Liver (tissue), 9 donors: ENCODE results near the gene ILDR2. TPM values are rescaled to one million over a fixed set of nuclear protein-coding genes. Genes with fewer than 3 reads are reported as not detected.

Experiments used
- DNase-seq: peaks from one replicate; pipeline ENCODE4 v3.0.0-alpha.2; 2017; ENCODE audit warnings: low spot score
- H3K27ac ChIP-seq, 2 donors: one replicate each; pipeline ENCODE4 v1.7.0; 2013; ENCODE audit warnings: inconsistent platforms in 2 of 2, low read length in 2 of 2, control low read depth in 1 of 2, low read depth in 1 of 2, mild to moderate bottlenecking in 1 of 2
- H3K27me3 ChIP-seq, 4 donors: one replicate each; pipeline versions ENCODE4 v1.6.1 to v1.7.0; 2013; ENCODE audit warnings: low read length in 3 of 4, inconsistent platforms in 1 of 4, mild to moderate bottlenecking in 1 of 4, moderate library complexity in 1 of 4; ENCODE audit not compliant: control insufficient read depth in 4 of 4, insufficient read depth in 4 of 4
- H3K36me3 ChIP-seq, 4 donors: one replicate each; pipeline versions ENCODE4 v1.6.1 to v1.7.0; 2013; ENCODE audit warnings: low read length in 3 of 4, mild to moderate bottlenecking in 3 of 4, low read depth in 1 of 4, moderate library complexity in 1 of 4; ENCODE audit not compliant: control insufficient read depth in 4 of 4, insufficient read depth in 3 of 4
- H3K4me1 ChIP-seq, 4 donors: one replicate each; pipeline versions ENCODE4 v1.6.1 to v1.7.0; 2013; ENCODE audit warnings: low read length in 3 of 4, mild to moderate bottlenecking in 3 of 4, moderate library complexity in 1 of 4; ENCODE audit not compliant: control insufficient read depth in 4 of 4, insufficient read depth in 4 of 4
- H3K4me3 ChIP-seq, 3 donors: one replicate each; pipeline versions ENCODE4 v1.6.1 to v1.7.0; 2013; ENCODE audit warnings: low read length in 3 of 3, control low read depth in 1 of 3, low read depth in 1 of 3, mild to moderate bottlenecking in 1 of 3
- H3K9ac ChIP-seq, 2 donors: one replicate each; pipeline ENCODE4 v1.7.0; 2013; ENCODE audit warnings: low read length in 2 of 2, mild to moderate bottlenecking in 2 of 2, moderate library complexity in 2 of 2, control low read depth in 1 of 2, low read depth in 1 of 2
- H3K9me3 ChIP-seq, 4 donors: one replicate each; pipeline versions ENCODE4 v1.6.1 to v1.7.0; 2013; ENCODE audit warnings: low read length in 3 of 4; ENCODE audit not compliant: control insufficient read depth in 4 of 4
- EGR1 ChIP-seq, 2 donors: IDR thresholded peaks; 2 replicates each; pipeline ENCODE4 v1.6.1; 2016 to 2018; ENCODE audit warnings: antibody characterized with exemption in 2 of 2, low read depth in 2 of 2
- FOXA1 ChIP-seq: IDR thresholded peaks from 2 replicates; pipeline ENCODE4 v1.6.1; 2016; ENCODE audit warnings: antibody characterized with exemption
- GABPA ChIP-seq, 2 donors: IDR thresholded peaks in 1 of 2; conservative IDR thresholded peaks in 1 of 2; 2 replicates each; pipeline ENCODE4 v1.6.1; 2016; ENCODE audit warnings: antibody characterized with exemption in 2 of 2, mild to moderate bottlenecking in 1 of 2, moderate library complexity in 1 of 2
- HNF4A ChIP-seq, 2 donors: conservative IDR thresholded peaks; 2 replicates each; pipeline ENCODE4 v1.6.1; 2016; ENCODE audit warnings: antibody characterized with exemption in 2 of 2, mild to moderate bottlenecking in 2 of 2
- HNF4G ChIP-seq: IDR thresholded peaks from 2 replicates; pipeline ENCODE4 v1.6.1; 2016; ENCODE audit warnings: antibody characterized with exemption
- RAD21 ChIP-seq, 2 donors: IDR thresholded peaks; 2 replicates each; pipeline ENCODE4 v1.6.1; 2016; ENCODE audit warnings: antibody characterized with exemption in 2 of 2, mild to moderate bottlenecking in 2 of 2
- REST ChIP-seq: IDR thresholded peaks from 2 replicates; pipeline ENCODE4 v1.6.1; 2016; ENCODE audit warnings: antibody characterized with exemption, mild to moderate bottlenecking
- SP1 ChIP-seq: IDR thresholded peaks from 2 replicates; pipeline ENCODE4 v1.6.1; 2018; ENCODE audit warnings: antibody characterized with exemption, mild to moderate bottlenecking
- TAF1 ChIP-seq: conservative IDR thresholded peaks from 2 replicates; pipeline ENCODE4 v1.6.1; 2016; ENCODE audit warnings: antibody characterized with exemption, mild to moderate bottlenecking
- ZBTB33 ChIP-seq: IDR thresholded peaks from 2 replicates; pipeline ENCODE4 v1.6.1; 2016; ENCODE audit warnings: antibody characterized with exemption
- WGBS: extraction: QIAGEN DNeasy Blood & Tissue Kit; methylation state at CpG from one replicate; pipeline ENCODE4 v1.1.7; 2013; 5-methylcytosine and 5-hydroxymethylcytosine counted together
- polyA plus RNA-seq, 2 donors: library from polyadenylated mRNA; stranded (reverse) in 1 of 2; unstranded in 1 of 2; fragments of 200-250 nt in 1 of 2; fragments of >200 nt in 1 of 2; fragmentation: Nextera tagmentation in 1 of 2; extraction: Ambion mirVana in 1 of 2; gene quantifications; one replicate each; pipeline versions ENCODE4 v1.2.1 to v1.2.3, GENCODE V29; 2013 to 2015
- total RNA-seq, 2 donors: library from RNA; depleted of rRNA; stranded (reverse); fragments of >200 nt; gene quantifications; one replicate each; pipeline ENCODE4 v1.2.3, GENCODE V29; 2014
- TF ChIP-seq, protein P1 (sequence below): fragments of 150-350 bp; IDR thresholded peaks from 2 replicates; pipeline ENCODE4 v1.5.1; 2017; ENCODE audit warnings: improper control_type of control experiment, low read depth, low read length; ENCODE audit not compliant: missing input control
- donor health status: healthy.
- donor health status: healthy.
- donor health status: healthy.
- donor health status: healthy.
- donor health status: healthy.

Gene ILDR2
- total and polyA plus RNA-seq, 4 donors: 0.09 to 7.4 (median 0.44) TPM

DNA sequence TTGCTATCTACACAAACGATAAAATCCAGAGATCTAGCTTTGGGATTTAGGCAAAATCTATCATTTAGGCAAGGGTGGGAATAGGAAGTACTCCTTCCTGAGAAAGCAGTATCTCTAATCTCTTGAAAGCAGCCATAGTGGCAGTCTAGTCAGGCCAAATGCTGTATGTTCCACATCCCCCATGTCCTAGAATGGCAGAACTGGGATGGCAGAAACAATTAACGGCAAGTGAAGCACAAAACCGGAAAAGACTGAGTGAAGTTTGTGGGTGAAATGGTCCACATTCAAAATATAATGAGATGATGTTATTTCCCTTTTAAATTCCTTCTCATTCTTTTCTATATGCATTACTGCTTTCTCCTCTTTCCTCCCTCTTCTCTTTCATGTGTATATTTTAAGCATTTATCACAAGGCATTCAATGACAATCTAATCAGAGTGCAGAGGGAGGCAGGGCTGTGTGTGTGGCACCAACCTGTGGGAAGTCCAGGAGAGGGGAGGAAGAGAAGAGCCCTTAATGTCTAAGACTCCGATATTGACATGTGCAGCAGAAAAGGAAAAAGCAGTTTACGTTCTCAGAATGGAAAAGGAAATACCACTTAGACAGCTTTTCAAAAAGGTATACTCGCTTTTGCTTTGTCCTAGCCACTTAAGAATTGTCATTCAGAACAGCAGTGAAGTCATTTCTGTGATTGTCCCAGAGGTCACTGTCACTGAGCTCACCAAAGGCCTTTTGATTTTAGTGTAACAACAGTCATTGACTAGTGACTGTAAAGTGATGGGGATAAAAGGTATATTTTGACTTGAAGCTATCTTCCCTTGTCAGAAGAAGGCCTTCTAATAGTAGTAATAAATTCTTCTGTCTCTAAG, 57.0 kb downstream of the ILDR2 start (continued):
- no peak for TF ChIP-seq REST
- no peak for TF ChIP-seq ZBTB33
- no peak for TF ChIP-seq TAF1
- no peak for TF ChIP-seq EGR1 (IDR thresholded peaks at IDR 0.05; ENCODE audit: low read depth in 2 of 2)
- no peak for TF ChIP-seq HNF4A (conservative IDR thresholded peaks at IDR 0.05)
- TF ChIP-seq HNF4G: no peak
- TF ChIP-seq SP1: no peak
- no peak for TF ChIP-seq RAD21 (IDR thresholded peaks at IDR 0.05)

DNA sequence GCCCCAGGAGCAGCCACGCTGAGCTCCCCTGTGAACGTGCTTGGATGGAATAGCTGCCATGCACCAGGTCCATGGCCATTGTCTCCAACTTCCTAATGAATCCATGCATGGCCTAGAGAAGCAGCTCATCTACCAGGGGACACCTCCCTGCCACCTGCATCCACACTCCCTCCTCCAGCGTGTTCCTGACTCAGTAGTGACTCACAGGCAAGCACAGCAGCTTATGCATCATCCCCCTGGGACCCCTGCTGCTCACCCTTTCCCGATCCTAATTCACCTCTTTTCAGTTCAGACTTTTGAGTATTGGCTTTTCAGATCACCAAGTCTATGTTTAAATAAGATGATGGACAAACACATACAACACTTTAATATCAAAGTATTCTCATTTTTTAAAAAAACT, 59.4 kb downstream of the ILDR2 start:
- no peaks in the 10 kb centered on the region for H3K36me3 ChIP-seq
- H3K27me3 ChIP-seq: peaks cover 0 to 4% (median 1%) of the 10 kb centered on the region in 4 donors
- no peak overlapping the region for H3K4me3 ChIP-seq
- H3K4me1 ChIP-seq: peaks cover 5 to 7% (median 5%) of the 10 kb centered on the region in 4 donors
- H3K27ac ChIP-seq: no peak overlapping the region
- no peak overlapping the region for H3K9ac ChIP-seq
- no peak for TF ChIP-seq GABPA (IDR thresholded peaks at IDR 0.05 in 1 of 2, conservative IDR thresholded peaks at IDR 0.05 in 1 of 2)
- TF ChIP-seq, protein P1, sequence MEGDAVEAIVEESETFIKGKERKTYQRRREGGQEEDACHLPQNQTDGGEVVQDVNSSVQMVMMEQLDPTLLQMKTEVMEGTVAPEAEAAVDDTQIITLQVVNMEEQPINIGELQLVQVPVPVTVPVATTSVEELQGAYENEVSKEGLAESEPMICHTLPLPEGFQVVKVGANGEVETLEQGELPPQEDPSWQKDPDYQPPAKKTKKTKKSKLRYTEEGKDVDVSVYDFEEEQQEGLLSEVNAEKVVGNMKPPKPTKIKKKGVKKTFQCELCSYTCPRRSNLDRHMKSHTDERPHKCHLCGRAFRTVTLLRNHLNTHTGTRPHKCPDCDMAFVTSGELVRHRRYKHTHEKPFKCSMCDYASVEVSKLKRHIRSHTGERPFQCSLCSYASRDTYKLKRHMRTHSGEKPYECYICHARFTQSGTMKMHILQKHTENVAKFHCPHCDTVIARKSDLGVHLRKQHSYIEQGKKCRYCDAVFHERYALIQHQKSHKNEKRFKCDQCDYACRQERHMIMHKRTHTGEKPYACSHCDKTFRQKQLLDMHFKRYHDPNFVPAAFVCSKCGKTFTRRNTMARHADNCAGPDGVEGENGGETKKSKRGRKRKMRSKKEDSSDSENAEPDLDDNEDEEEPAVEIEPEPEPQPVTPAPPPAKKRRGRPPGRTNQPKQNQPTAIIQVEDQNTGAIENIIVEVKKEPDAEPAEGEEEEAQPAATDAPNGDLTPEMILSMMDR: no peak
- no peak for TF ChIP-seq TAF1
- no peak for TF ChIP-seq FOXA1
- no peak for TF ChIP-seq REST
- TF ChIP-seq HNF4G: no peak
- H3K9me3 ChIP-seq: no peaks in the 10 kb centered on the region
- no peak for DNase-seq
- 89% methylated on average over 4 of the region's 4 CpGs for WGBS
